Measurements from ENCODE around the gene SNCB.

DNA sequence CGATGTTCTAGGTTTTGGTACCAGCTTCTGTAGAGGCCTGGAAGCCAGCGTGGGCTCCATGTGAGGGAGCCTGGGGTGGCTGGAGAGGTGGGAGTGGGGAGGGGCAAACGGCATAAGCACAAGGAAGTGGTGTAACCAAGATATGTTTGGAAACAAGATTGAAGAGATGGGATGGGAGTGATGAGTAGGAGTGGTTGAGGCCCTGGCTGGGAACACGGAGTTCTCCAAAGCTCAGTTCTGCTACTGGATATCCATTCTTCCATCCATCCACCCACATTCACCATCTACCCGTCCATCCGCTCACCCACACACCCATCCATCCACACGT is 29.1 kb upstream of the SNCB start:
- TF ChIP-seq, protein P1, sequence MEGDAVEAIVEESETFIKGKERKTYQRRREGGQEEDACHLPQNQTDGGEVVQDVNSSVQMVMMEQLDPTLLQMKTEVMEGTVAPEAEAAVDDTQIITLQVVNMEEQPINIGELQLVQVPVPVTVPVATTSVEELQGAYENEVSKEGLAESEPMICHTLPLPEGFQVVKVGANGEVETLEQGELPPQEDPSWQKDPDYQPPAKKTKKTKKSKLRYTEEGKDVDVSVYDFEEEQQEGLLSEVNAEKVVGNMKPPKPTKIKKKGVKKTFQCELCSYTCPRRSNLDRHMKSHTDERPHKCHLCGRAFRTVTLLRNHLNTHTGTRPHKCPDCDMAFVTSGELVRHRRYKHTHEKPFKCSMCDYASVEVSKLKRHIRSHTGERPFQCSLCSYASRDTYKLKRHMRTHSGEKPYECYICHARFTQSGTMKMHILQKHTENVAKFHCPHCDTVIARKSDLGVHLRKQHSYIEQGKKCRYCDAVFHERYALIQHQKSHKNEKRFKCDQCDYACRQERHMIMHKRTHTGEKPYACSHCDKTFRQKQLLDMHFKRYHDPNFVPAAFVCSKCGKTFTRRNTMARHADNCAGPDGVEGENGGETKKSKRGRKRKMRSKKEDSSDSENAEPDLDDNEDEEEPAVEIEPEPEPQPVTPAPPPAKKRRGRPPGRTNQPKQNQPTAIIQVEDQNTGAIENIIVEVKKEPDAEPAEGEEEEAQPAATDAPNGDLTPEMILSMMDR (IDR thresholded peaks at IDR 0.05) = no peak
- TF ChIP-seq EP300 (IDR thresholded peaks at IDR 0.05) = no peak
- TF ChIP-seq POLR2A (IDR thresholded peaks at IDR 0.05) = no peak

Data from ovary (tissue), 3 donors.